ENCODE data around the gene SF3B6. TPM values are rescaled to one million over a fixed set of nuclear protein-coding genes. Genes with fewer than 3 reads are reported as not detected.
"Not testable (repeated sequence)": the region's sequence is repeated elsewhere in the genome, so short reads cannot be mapped to it uniquely, and the experiment has no call there.

The SF3B6 gene
- total RNA-seq, 6 experiments from 2014 or later = 112 to 139 (median 126) TPM

- H3K4me3 Mint-ChIP-seq = peak overlapping the region; percentile 25; the same call in 1 of the 2 replicates
- DNase-seq = no peak
- H3K27ac Mint-ChIP-seq = peak overlapping the region; percentile 34
- H3K4me1 Mint-ChIP-seq (ENCODE audit: low read depth) = peaks cover 52% of the 10 kb centered on the region
- peaks cover 32% of the 10 kb centered on the region for H3K36me3 Mint-ChIP-seq (ENCODE audit: low read depth)
- peaks cover 2% of the 10 kb centered on the region; the same call in 1 of the 2 replicates for H3K27me3 Mint-ChIP-seq (ENCODE audit: insufficient read depth)
- H3K9me3 Mint-ChIP-seq = peaks cover 16% of the 10 kb centered on the region; the same call in 1 of the 2 replicates
- no peak for TF ChIP-seq CTCF (IDR thresholded peaks at IDR 0.05)
Measured at GRCh38 chr2:24110660-24111303, 34.7 kb upstream of the SF3B6 start.

GRCh38 chr2:24109431-24109830 lies 33.3 kb upstream of the SF3B6 start:
- H3K27me3 Mint-ChIP-seq (ENCODE audit: insufficient read depth); DNase-seq; H3K4me3 Mint-ChIP-seq; H3K27ac Mint-ChIP-seq: not testable (repeated sequence)
- H3K9me3 Mint-ChIP-seq = peaks cover 12% of the 10 kb centered on the region; the same call in 1 of the 2 replicates
- peaks cover 27% of the 10 kb centered on the region for H3K36me3 Mint-ChIP-seq (ENCODE audit: low read depth)
- peaks cover 50% of the 10 kb centered on the region for H3K4me1 Mint-ChIP-seq (ENCODE audit: low read depth)

GRCh38 chr2:24107336-24107735 lies 31.2 kb upstream of the SF3B6 start:
- peaks cover 18% of the 10 kb centered on the region for H3K36me3 Mint-ChIP-seq (ENCODE audit: low read depth)
- peaks cover 45% of the 10 kb centered on the region for H3K4me1 Mint-ChIP-seq (ENCODE audit: low read depth)
- peaks cover 4% of the 10 kb centered on the region; the same call in 1 of the 2 replicates for H3K9me3 Mint-ChIP-seq

GRCh38 chr2:24106786-24107185 lies 30.7 kb upstream of the SF3B6 start:
- Mint-ChIP-seq H3K27me3 (ENCODE audit: insufficient read depth) (peaks cover 2% of the 10 kb centered on the region; the same call in 1 of the 2 replicates), H3K27ac (no peak overlapping the region), H3K4me3 (no peak overlapping the region), H3K9me3 (peaks cover 4% of the 10 kb centered on the region; the same call in 1 of the 2 replicates), H3K36me3 (ENCODE audit: low read depth) (peaks cover 18% of the 10 kb centered on the region), H3K4me1 (ENCODE audit: low read depth) (peaks cover 42% of the 10 kb centered on the region)
- no peak for DNase-seq
- TF ChIP-seq CTCF (IDR thresholded peaks at IDR 0.05) = no peak

More at GRCh38 chr2:24107336-24107735, 31.2 kb upstream of the SF3B6 start:
- H3K4me3 Mint-ChIP-seq = no peak overlapping the region
- peaks cover 2% of the 10 kb centered on the region; the same call in 1 of the 2 replicates for H3K27me3 Mint-ChIP-seq (ENCODE audit: insufficient read depth)
- no peak overlapping the region for H3K27ac Mint-ChIP-seq
- TF ChIP-seq CTCF (IDR thresholded peaks at IDR 0.05) = no peak
- no peak for DNase-seq

GRCh38 chr2:24105816-24106215 lies 29.7 kb upstream of the SF3B6 start:
- Mint-ChIP-seq H3K4me1 (ENCODE audit: low read depth) (peaks cover 33% of the 10 kb centered on the region), H3K27ac (no peak overlapping the region), H3K36me3 (ENCODE audit: low read depth) (peaks cover 18% of the 10 kb centered on the region), H3K27me3 (ENCODE audit: insufficient read depth) (no peaks in the 10 kb centered on the region), H3K9me3 (peaks cover 4% of the 10 kb centered on the region; the same call in 1 of the 2 replicates), H3K4me3 (no peak overlapping the region)
- TF ChIP-seq CTCF (IDR thresholded peaks at IDR 0.05) = no peak
- DNase-seq = no peak

GRCh38 chr2:24104906-24105305 lies 28.8 kb upstream of the SF3B6 start:
- H3K27me3 Mint-ChIP-seq (ENCODE audit: insufficient read depth) = no peaks in the 10 kb centered on the region
- H3K9me3 Mint-ChIP-seq = peaks cover 4% of the 10 kb centered on the region; the same call in 1 of the 2 replicates
- H3K4me3 Mint-ChIP-seq = no peak overlapping the region

More at GRCh38 chr2:24104906-24105305, 28.8 kb upstream of the SF3B6 start:
- no peak for DNase-seq
- TF ChIP-seq CTCF (IDR thresholded peaks at IDR 0.05) = no peak
- Mint-ChIP-seq H3K4me1 (ENCODE audit: low read depth) (peaks cover 27% of the 10 kb centered on the region), H3K36me3 (ENCODE audit: low read depth) (peaks cover 18% of the 10 kb centered on the region), H3K27ac (no peak overlapping the region)
